Stimulated activated CD8-positive, alpha-beta memory T cell treated with anti-CD3 and anti-CD28 coated beads, Interleukin-4, amount 100 ng/mL, for 4 hours (primary cell): ENCODE data around the gene RAD50.
"Not testable (repeated sequence)": the region's sequence is repeated elsewhere in the genome, so short reads cannot be mapped to it uniquely, and the experiment has no call there.

Source experiments
- DNase-seq, 2 donors: peaks; one replicate each; pipeline ENCODE4 v3.0.0-alpha.2; 2020; ENCODE audit warnings: low read depth in 2 of 2, low spot score in 1 of 2

RAD50 gene

GRCh38 chr5:132629230-132629944, 72.6 kb downstream of the RAD50 start:
- no peak for DNase-seq

- DNase-seq: not testable (repeated sequence)
Observed at GRCh38 chr5:132633587-132633986, 76.8 kb downstream of the RAD50 start.

GRCh38 chr5:132635873-132636272, 79.1 kb downstream of the RAD50 start:
- DNase-seq: no peak

- DNase-seq: no peak
Observed at GRCh38 chr5:132637241-132637640, 80.5 kb downstream of the RAD50 start.

- no peak for DNase-seq
Observed at GRCh38 chr5:132639706-132640130, 82.9 kb downstream of the RAD50 start.

GRCh38 chr5:132640613-132641012, 83.8 kb downstream of the RAD50 start:
- no peak for DNase-seq

- DNase-seq: no peak
Observed at GRCh38 chr5:132641241-132641723, 84.5 kb downstream of the RAD50 start.

GRCh38 chr5:132641841-132642240, 85.1 kb downstream of the RAD50 start:
- no peak for DNase-seq

- no peak for DNase-seq
Observed at GRCh38 chr5:132644177-132644576, 87.4 kb downstream of the RAD50 start.

GRCh38 chr5:132646583-132647266, 89.9 kb downstream of the RAD50 start:
- DNase-seq: no peak

GRCh38 chr5:132647473-132647872, 90.7 kb downstream of the RAD50 start:
- no peak for DNase-seq

- DNase-seq: no peak
Observed at GRCh38 chr5:132648355-132648754, 91.6 kb downstream of the RAD50 start.

GRCh38 chr5:132651838-132652469, 95.2 kb downstream of the RAD50 start:
- DNase-seq: no peak

GRCh38 chr5:132653716-132654115, 96.9 kb downstream of the RAD50 start:
- DNase-seq: no peak

- DNase-seq: peak in 1 of 2 donors; percentile 20
Observed at GRCh38 chr5:132655821-132656773, 99.3 kb downstream of the RAD50 start.

GRCh38 chr5:132656774-132657355, 100.1 kb downstream of the RAD50 start:
- no peak for DNase-seq

- DNase-seq: no peak
Observed at GRCh38 chr5:132657676-132658380, 101.1 kb downstream of the RAD50 start, which contains the start of gene IL13. Gene IL13, plus strand, starts transcription at chr5:132658173. Its CDS starts 14 bp downstream, at chr5:132658187.

GRCh38 chr5:132658381-132659302, 101.9 kb downstream of the RAD50 start:
- no peak for DNase-seq
